Chondrocyte (in vitro differentiated cells): Measurements from ENCODE around the gene EDN1. TPM values are rescaled to one million over a fixed set of nuclear protein-coding genes. Genes with fewer than 3 reads are reported as not detected.
"Not testable (repeated sequence)": the region's sequence is repeated elsewhere in the genome, so short reads cannot be mapped to it uniquely, and the experiment has no call there.

Experiments used
- DNase-seq: peaks from one replicate; pipeline ENCODE4 v3.0.0; 2021; ENCODE audit warnings: mixed read lengths, low spot score
- H3K27ac Mint-ChIP-seq: one replicate; pipeline ENCODE4 v1.8.0; 2021; ENCODE audit warnings: mild to moderate bottlenecking, moderate library complexity, mixed read lengths; ENCODE audit not compliant: unreplicated experiment
- H3K27me3 Mint-ChIP-seq: 2 replicates; pipeline ENCODE4 v1.8.0; 2021; ENCODE audit warnings: low read depth, mixed read lengths
- H3K36me3 Mint-ChIP-seq: 2 replicates; pipeline ENCODE4 v1.8.0; 2021; ENCODE audit warnings: low read depth, mixed read lengths
- H3K4me1 Mint-ChIP-seq: 2 replicates; pipeline ENCODE4 v1.8.0; 2021; ENCODE audit warnings: low read depth, mild to moderate bottlenecking, mixed read lengths
- H3K4me3 Mint-ChIP-seq: one replicate; pipeline ENCODE4 v1.8.0; 2021; ENCODE audit warnings: mild to moderate bottlenecking, moderate library complexity, mixed read lengths; ENCODE audit not compliant: unreplicated experiment
- H3K9me3 Mint-ChIP-seq: 2 replicates; pipeline ENCODE4 v1.8.0; 2021; ENCODE audit warnings: low read depth, mixed read lengths
- total RNA-seq: library from RNA; stranded (reverse); gene quantifications from 3 replicates; pipeline ENCODE4 v1.2.1, GENCODE V29; 2021
- TF ChIP-seq, protein P1 (sequence below): fragments of 200-600 bp; sonication (generic); IDR thresholded peaks from 2 replicates; pipeline ENCODE4 v1.5.0; 2021; ENCODE audit warnings: antibody characterized with exemption, mild to moderate bottlenecking, moderate library complexity

The EDN1 gene
- total RNA-seq, 1 donor from 2014 or later: 16.9 TPM

DNA sequence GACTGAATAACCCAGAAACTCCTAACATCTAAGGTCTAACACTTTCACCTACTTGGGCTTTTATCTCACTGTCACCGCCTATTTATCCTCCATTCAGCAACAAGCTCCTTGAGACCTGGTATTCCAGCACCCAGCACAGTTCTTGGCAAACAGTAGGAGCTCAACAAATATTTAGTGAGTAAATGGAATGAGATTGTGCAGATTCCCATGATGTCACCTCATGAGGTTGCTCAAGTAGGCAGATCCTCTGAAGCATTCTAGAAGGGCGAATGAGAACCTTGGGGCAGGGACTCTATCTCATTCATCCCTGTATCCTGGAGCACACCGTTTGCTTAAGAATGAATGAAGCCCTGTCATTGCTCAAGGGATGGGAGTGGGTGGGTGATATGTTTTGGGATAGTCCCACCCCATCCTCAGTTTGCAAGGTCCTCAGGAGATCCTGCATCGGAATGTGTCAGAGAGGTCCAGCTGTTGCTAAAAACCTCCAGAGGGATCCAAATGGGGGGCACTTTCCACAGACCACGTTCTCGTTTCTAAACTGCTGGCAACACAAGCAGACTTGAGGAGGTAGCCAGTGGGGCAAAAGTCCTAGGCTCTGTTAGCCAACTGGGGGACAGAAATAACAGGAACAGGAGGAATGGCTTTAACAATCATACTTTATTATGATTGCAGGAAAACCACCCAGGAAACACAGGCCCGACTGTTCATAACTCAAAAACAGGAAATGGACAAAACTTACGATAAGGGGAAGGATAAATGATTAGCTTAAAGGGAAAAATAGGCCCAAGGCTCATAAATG, 42.0 kb downstream of the EDN1 start:
- H3K4me1 Mint-ChIP-seq: peaks cover 11% of the 10 kb centered on the region
- DNase-seq: no peak
- TF ChIP-seq, protein P1, sequence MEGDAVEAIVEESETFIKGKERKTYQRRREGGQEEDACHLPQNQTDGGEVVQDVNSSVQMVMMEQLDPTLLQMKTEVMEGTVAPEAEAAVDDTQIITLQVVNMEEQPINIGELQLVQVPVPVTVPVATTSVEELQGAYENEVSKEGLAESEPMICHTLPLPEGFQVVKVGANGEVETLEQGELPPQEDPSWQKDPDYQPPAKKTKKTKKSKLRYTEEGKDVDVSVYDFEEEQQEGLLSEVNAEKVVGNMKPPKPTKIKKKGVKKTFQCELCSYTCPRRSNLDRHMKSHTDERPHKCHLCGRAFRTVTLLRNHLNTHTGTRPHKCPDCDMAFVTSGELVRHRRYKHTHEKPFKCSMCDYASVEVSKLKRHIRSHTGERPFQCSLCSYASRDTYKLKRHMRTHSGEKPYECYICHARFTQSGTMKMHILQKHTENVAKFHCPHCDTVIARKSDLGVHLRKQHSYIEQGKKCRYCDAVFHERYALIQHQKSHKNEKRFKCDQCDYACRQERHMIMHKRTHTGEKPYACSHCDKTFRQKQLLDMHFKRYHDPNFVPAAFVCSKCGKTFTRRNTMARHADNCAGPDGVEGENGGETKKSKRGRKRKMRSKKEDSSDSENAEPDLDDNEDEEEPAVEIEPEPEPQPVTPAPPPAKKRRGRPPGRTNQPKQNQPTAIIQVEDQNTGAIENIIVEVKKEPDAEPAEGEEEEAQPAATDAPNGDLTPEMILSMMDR: no peak
- H3K36me3 Mint-ChIP-seq: no peaks in the 10 kb centered on the region
- H3K4me3 Mint-ChIP-seq: no peak overlapping the region
- no peaks in the 10 kb centered on the region for H3K9me3 Mint-ChIP-seq
- H3K27me3 Mint-ChIP-seq: no peaks in the 10 kb centered on the region
- no peak overlapping the region for H3K27ac Mint-ChIP-seq

DNA sequence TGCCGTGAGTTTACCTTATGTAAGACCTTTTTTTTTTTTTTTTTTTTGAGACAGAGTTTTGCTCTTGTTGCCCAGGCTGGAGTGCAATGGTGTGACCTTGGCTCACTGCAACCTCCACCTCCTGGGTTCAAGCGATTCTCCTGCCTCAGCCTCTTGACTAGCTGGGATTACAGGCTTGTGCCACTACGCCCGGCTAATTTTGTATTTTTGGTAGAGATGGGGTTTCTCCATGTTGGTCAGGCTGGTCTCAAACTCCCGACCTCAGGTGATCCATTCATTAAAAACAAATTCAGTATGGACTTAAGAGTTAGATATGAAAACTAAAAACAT, 42.6 kb downstream of the EDN1 start:
- not testable (repeated sequence) for H3K27me3 Mint-ChIP-seq, H3K4me3 Mint-ChIP-seq, H3K4me1 Mint-ChIP-seq, H3K27ac Mint-ChIP-seq, DNase-seq, H3K9me3 Mint-ChIP-seq, H3K36me3 Mint-ChIP-seq

DNA sequence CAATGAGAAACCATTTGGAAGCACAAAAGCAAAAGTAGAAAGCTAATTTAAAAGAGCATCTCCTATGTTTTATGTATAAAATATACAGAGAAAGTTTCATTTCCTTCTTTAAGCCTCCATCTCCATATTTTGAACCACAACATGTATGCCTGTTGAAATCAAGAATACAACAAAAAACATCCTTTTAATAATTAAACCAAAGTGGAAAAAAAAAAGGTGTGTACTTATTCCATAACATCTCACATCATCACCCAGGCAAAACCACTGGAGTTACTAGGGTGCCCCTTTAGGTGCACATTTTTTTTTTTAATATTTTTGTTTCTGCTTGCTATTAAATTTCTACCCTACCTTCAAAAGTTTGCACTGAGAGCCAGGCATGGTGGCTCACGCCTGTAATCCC, 43.0 kb downstream of the EDN1 start:
- Mint-ChIP-seq H3K36me3 (no peaks in the 10 kb centered on the region), H3K27ac (no peak overlapping the region), H3K27me3 (no peaks in the 10 kb centered on the region), H3K9me3 (no peaks in the 10 kb centered on the region), H3K4me1 (peaks cover 7% of the 10 kb centered on the region), H3K4me3 (no peak overlapping the region)
- TF ChIP-seq, protein P1: no peak
- no peak for DNase-seq

DNA sequence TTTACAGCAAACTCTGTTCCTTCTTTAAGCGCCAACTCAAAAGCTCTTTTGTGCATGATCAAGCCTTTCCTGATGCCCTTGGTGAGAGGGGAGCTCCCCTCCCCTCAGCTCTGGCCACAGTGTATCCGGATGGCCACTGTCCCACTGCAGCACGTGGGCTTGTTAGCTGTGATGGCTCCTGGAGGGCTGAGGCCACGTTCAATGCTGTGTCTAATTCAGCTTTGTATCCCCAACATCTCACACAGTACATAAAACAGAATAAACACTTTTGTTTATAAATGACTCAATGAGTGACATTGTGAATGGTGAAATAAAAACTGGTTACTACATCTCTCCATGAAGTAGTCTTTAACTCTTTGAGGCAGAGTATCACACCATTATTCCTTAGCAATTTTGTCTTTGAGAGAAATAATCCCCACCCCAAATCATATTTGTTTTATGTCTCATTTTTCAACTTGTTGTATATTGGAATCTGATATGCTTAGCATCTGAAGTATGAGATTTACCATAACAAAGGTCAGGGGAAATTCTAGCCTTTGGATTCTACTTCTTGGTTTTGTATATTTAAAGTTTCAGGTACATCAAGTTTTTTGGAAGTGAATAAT, 44.5 kb downstream of the EDN1 start:
- H3K9me3 Mint-ChIP-seq: no peaks in the 10 kb centered on the region
- no peaks in the 10 kb centered on the region for H3K36me3 Mint-ChIP-seq
- peaks cover 13% of the 10 kb centered on the region for H3K4me1 Mint-ChIP-seq
- no peak overlapping the region for H3K27ac Mint-ChIP-seq
- no peak overlapping the region for H3K4me3 Mint-ChIP-seq
- no peak for DNase-seq
- TF ChIP-seq, protein P1: no peak
- H3K27me3 Mint-ChIP-seq: no peaks in the 10 kb centered on the region

DNA sequence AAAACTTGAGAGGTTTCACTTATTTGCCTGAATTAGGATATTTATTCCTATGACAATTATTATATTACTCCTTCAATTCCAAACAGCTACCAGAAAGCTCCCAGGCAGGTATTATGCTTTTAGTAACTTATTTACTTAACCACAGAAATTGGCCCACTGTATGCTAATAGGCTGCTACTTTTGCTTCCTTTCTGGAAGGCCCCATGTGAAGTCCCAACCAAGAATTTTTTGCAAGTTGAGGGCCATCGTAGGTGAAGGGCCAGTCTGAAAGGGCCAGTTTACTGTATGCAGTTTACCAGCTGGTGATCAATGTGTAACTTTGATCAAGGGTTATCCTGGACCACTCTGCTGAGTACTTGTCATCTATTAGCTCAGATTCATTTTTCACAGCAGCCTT, 45.0 kb downstream of the EDN1 start:
- H3K36me3 Mint-ChIP-seq: no peaks in the 10 kb centered on the region
- no peak overlapping the region for H3K27ac Mint-ChIP-seq
- TF ChIP-seq, protein P1: no peak
- no peaks in the 10 kb centered on the region for H3K27me3 Mint-ChIP-seq
- no peaks in the 10 kb centered on the region for H3K9me3 Mint-ChIP-seq
- no peak overlapping the region for H3K4me3 Mint-ChIP-seq
- DNase-seq: no peak
- H3K4me1 Mint-ChIP-seq: peaks cover 13% of the 10 kb centered on the region

DNA sequence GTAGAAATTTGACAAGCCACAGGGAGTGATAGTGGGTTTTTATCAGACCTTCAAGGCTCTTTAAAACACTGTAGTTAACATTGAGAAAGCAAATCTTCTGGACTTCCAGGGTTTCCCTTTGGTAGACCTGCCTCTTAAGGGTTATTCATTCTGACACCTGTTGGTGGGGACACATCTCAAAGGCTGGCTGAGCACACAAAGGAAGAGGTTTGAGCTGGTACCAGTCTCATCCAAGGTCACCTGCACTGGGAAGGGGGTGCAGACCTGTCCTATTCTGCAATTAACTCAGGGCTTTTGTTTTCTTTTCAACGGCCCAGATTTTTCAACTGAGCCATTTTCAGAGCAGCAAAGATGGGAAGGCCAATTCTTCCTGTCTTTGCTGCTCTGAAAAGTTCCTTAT, 45.6 kb downstream of the EDN1 start:
- no peaks in the 10 kb centered on the region for H3K27me3 Mint-ChIP-seq
- peaks cover 13% of the 10 kb centered on the region for H3K4me1 Mint-ChIP-seq
- no peaks in the 10 kb centered on the region for H3K9me3 Mint-ChIP-seq
- TF ChIP-seq, protein P1: no peak
- no peak overlapping the region for H3K4me3 Mint-ChIP-seq
- no peak overlapping the region for H3K27ac Mint-ChIP-seq
- no peaks in the 10 kb centered on the region for H3K36me3 Mint-ChIP-seq
- no peak for DNase-seq
